Mesenchymal stem cell (in vitro differentiated cells and primary cell): ENCODE data around the gene EEF2K.

Experiments
- DNase-seq: peaks from one replicate; pipeline ENCODE4 v3.0.0-alpha.2; 2013
- H2AFZ ChIP-seq: one replicate; pipeline ENCODE4 v1.6.1; 2013; ENCODE audit warnings: low read depth, mild to moderate bottlenecking, control low read depth, inconsistent platforms, low read length, moderate library complexity
- H2AK5ac ChIP-seq: 2 replicates; pipeline ENCODE4 v1.6.1; 2013; ENCODE audit warnings: low read length, moderate library complexity, mild to moderate bottlenecking, inconsistent platforms; ENCODE audit not compliant: severe bottlenecking
- H2BK120ac ChIP-seq: one replicate; pipeline ENCODE4 v1.6.1; 2013; ENCODE audit warnings: low read depth, mild to moderate bottlenecking, inconsistent platforms, low read length, moderate library complexity
- H2BK12ac ChIP-seq, 2 experiments: one replicate each; pipeline ENCODE4 v1.6.1; 2013; ENCODE audit warnings: inconsistent platforms in 2 of 2, low read length in 2 of 2, mild to moderate bottlenecking in 2 of 2, moderate library complexity in 2 of 2, control low read depth in 1 of 2
- H2BK15ac ChIP-seq: one replicate; pipeline ENCODE4 v1.6.1; 2013; ENCODE audit warnings: mild to moderate bottlenecking, low read depth, inconsistent platforms; ENCODE audit not compliant: poor library complexity, severe bottlenecking
- H2BK5ac ChIP-seq: 2 replicates; pipeline ENCODE4 v1.6.1; 2013; ENCODE audit warnings: low read depth, mild to moderate bottlenecking, low read length, control low read depth, inconsistent platforms; ENCODE audit not compliant: poor library complexity, severe bottlenecking
- H3K14ac ChIP-seq, 2 experiments: one replicate each; pipeline ENCODE4 v1.6.1; 2013; ENCODE audit warnings: inconsistent platforms in 2 of 2, low read length in 2 of 2, control low read depth in 1 of 2, mild to moderate bottlenecking in 1 of 2, moderate library complexity in 1 of 2
- H3K18ac ChIP-seq, 2 experiments: one replicate each; pipeline ENCODE4 v1.6.1; 2013; ENCODE audit warnings: inconsistent platforms in 2 of 2, low read length in 2 of 2, control low read depth in 1 of 2, low read depth in 1 of 2, mild to moderate bottlenecking in 1 of 2
- H3K23ac ChIP-seq, 2 experiments: one replicate each; pipeline ENCODE4 v1.6.1; 2013; ENCODE audit warnings: inconsistent platforms in 2 of 2, low read length in 2 of 2, mild to moderate bottlenecking in 2 of 2, moderate library complexity in 2 of 2, control low read depth in 1 of 2
- H3K27ac ChIP-seq: 2 replicates; pipeline ENCODE4 v1.5.1; 2013; ENCODE audit warnings: mild to moderate bottlenecking, moderate library complexity, low read length, control low read depth, inconsistent platforms; ENCODE audit not compliant: poor library complexity, severe bottlenecking
- H3K27me3 ChIP-seq, 2 experiments: 2 replicates each; pipeline versions ENCODE4 v1.6.1 to v1.7.0; 2013; ENCODE audit warnings: low read length in 2 of 2, mild to moderate bottlenecking in 2 of 2, moderate library complexity in 2 of 2, control low read depth in 1 of 2, inconsistent platforms in 1 of 2; ENCODE audit not compliant: control insufficient read depth in 1 of 2, insufficient read depth in 1 of 2
- H3K36me3 ChIP-seq, 2 experiments: 2 replicates each; pipeline versions ENCODE4 v1.6.1 to v1.7.0; 2013; ENCODE audit warnings: low read length in 2 of 2, control low read depth in 1 of 2, inconsistent platforms in 1 of 2, low read depth in 1 of 2, mild to moderate bottlenecking in 1 of 2; ENCODE audit not compliant: insufficient read depth in 2 of 2, control insufficient read depth in 1 of 2
- H3K4ac ChIP-seq, 2 experiments: one replicate each; pipeline ENCODE4 v1.6.1; 2013; ENCODE audit warnings: inconsistent platforms in 2 of 2, low read length in 2 of 2, mild to moderate bottlenecking in 2 of 2, moderate library complexity in 2 of 2, control low read depth in 1 of 2, low read depth in 1 of 2
- H3K4me1 ChIP-seq: 2 replicates; pipeline ENCODE4 v1.6.1; 2013; ENCODE audit warnings: low read depth, low read length, control low read depth; ENCODE audit not compliant: control insufficient read depth, insufficient read depth
- H3K4me2 ChIP-seq: 2 replicates; pipeline ENCODE4 v1.6.1; 2013; ENCODE audit warnings: low read length, mild to moderate bottlenecking, inconsistent platforms; ENCODE audit not compliant: poor library complexity, severe bottlenecking
- H3K4me3 ChIP-seq, 2 experiments: 2 replicates each; pipeline versions ENCODE4 v1.5.1 to v1.7.0; 2013; ENCODE audit warnings: low read length in 2 of 2, mild to moderate bottlenecking in 2 of 2, control low read depth in 1 of 2, low read depth in 1 of 2; ENCODE audit not compliant: insufficient read depth in 1 of 2
- H3K79me1 ChIP-seq: replicated peaks from 2 replicates; pipeline ENCODE4 v1.6.1; 2013; ENCODE audit warnings: mild to moderate bottlenecking, control low read depth, low read length, inconsistent platforms; ENCODE audit not compliant: poor library complexity, severe bottlenecking
- H3K9ac ChIP-seq: 2 replicates; pipeline ENCODE4 v1.7.0; 2013; ENCODE audit warnings: mild to moderate bottlenecking, low read length, moderate library complexity
- H3K9me3 ChIP-seq: 2 replicates; pipeline ENCODE4 v1.7.0; 2013; ENCODE audit warnings: mild to moderate bottlenecking, low read length; ENCODE audit not compliant: control insufficient read depth
- H4K8ac ChIP-seq: one replicate; pipeline ENCODE4 v1.6.1; 2013; ENCODE audit warnings: inconsistent platforms, mild to moderate bottlenecking, low read length, moderate library complexity
- H4K91ac ChIP-seq: one replicate; pipeline ENCODE4 v1.6.1; 2013; ENCODE audit warnings: mild to moderate bottlenecking, low read length, inconsistent platforms
- WGBS: methylation state at CpG from one replicate; pipeline ENCODE4 v1.1.7; 2013; ENCODE audit warnings: mixed read lengths; 5-methylcytosine and 5-hydroxymethylcytosine counted together

EEF2K gene

GRCh38 chr16:22304411-22304810 is 98.3 kb downstream of the EEF2K start:
- 100% methylated on average over 4 of the region's 4 CpGs for WGBS
- H3K9me3 ChIP-seq, result no peaks in the 10 kb centered on the region

GRCh38 chr16:22306788-22307187 is 100.7 kb downstream of the EEF2K start:
- Histone ChIP-seq H2BK5ac (no peak overlapping the region), H3K79me1 (peaks cover 59% of the 10 kb centered on the region), H3K4me1 (peaks cover 2% of the 10 kb centered on the region), H2AFZ (no peak overlapping the region), H3K36me3 (peaks cover 77 to 84% of the 10 kb centered on the region in 2 experiments), H3K4me3 (no peak overlapping the region), H2BK120ac (no peak overlapping the region), H4K91ac (peak overlapping the region; percentile 74), H2BK12ac (no peak overlapping the region), H2AK5ac (no peak overlapping the region), H3K23ac (no peak overlapping the region), H3K27ac (no peak overlapping the region), H3K9ac (no peak overlapping the region), H3K18ac (no peak overlapping the region), H3K14ac (no peak overlapping the region), H3K9me3 (no peaks in the 10 kb centered on the region), H3K4ac (no peak overlapping the region), H3K4me2 (no peak overlapping the region), H3K27me3 (no peaks in the 10 kb centered on the region), H2BK15ac (no peak overlapping the region), H4K8ac (no peak overlapping the region)
- no peak for DNase-seq
- 93% methylated on average over 9 of the region's 9 CpGs for WGBS

More at GRCh38 chr16:22304411-22304810, 98.3 kb downstream of the EEF2K start:
- Histone ChIP-seq H2AFZ (no peak overlapping the region), H3K27me3 (no peaks in the 10 kb centered on the region), H3K79me1 (peaks cover 64% of the 10 kb centered on the region), H3K4me3 (no peak overlapping the region), H3K9ac (no peak overlapping the region), H2BK15ac (no peak overlapping the region), H2BK12ac (no peak overlapping the region), H2AK5ac (no peak overlapping the region), H4K8ac (no peak overlapping the region), H3K4ac (no peak overlapping the region), H3K4me2 (no peak overlapping the region), H2BK120ac (no peak overlapping the region), H3K36me3 (peaks cover 66 to 68% of the 10 kb centered on the region in 2 experiments), H3K23ac (no peak overlapping the region), H3K14ac (no peak overlapping the region), H3K18ac (no peak overlapping the region), H3K4me1 (peaks cover 3% of the 10 kb centered on the region), H2BK5ac (no peak overlapping the region), H3K27ac (no peak overlapping the region), H4K91ac (no peak overlapping the region)
- no peak for DNase-seq

GRCh38 chr16:22307838-22308237 is 101.8 kb downstream of the EEF2K start:
- no peak overlapping the region for H2BK5ac ChIP-seq
- WGBS, result 99% methylated on average over 10 of the region's 10 CpGs
- H2BK120ac ChIP-seq, result no peak overlapping the region
- H3K4ac ChIP-seq, result no peak overlapping the region
- H3K9me3 ChIP-seq, result no peaks in the 10 kb centered on the region
- H3K4me1 ChIP-seq, result peaks cover 2% of the 10 kb centered on the region
- no peaks in the 10 kb centered on the region for H3K27me3 ChIP-seq
- H3K14ac ChIP-seq, result no peak overlapping the region
- peaks cover 75 to 83% of the 10 kb centered on the region in 2 experiments for H3K36me3 ChIP-seq
- no peak overlapping the region for H3K4me2 ChIP-seq
- no peak overlapping the region for H3K23ac ChIP-seq
- peaks cover 51% of the 10 kb centered on the region for H3K79me1 ChIP-seq
- no peak overlapping the region for H3K18ac ChIP-seq
- H4K91ac ChIP-seq, result no peak overlapping the region
- no peak overlapping the region for H2BK15ac ChIP-seq
- no peak overlapping the region for H3K4me3 ChIP-seq
- H2AFZ ChIP-seq, result no peak overlapping the region
- no peak overlapping the region for H2AK5ac ChIP-seq
- no peak for DNase-seq
- H3K9ac ChIP-seq, result no peak overlapping the region
- no peak overlapping the region for H3K27ac ChIP-seq
- no peak overlapping the region for H4K8ac ChIP-seq
- no peak overlapping the region for H2BK12ac ChIP-seq

- Histone ChIP-seq H3K9me3 (no peaks in the 10 kb centered on the region), H2AFZ (no peak overlapping the region), H2AK5ac (no peak overlapping the region), H3K9ac (no peak overlapping the region), H2BK120ac (no peak overlapping the region), H3K4me3 (no peak overlapping the region), H2BK12ac (no peak overlapping the region), H2BK15ac (no peak overlapping the region), H3K18ac (no peak overlapping the region), H3K4me2 (no peak overlapping the region), H4K8ac (no peak overlapping the region), H3K23ac (no peak overlapping the region), H3K14ac (no peak overlapping the region), H4K91ac (no peak overlapping the region), H3K27me3 (no peaks in the 10 kb centered on the region), H3K4ac (no peak overlapping the region), H3K27ac (no peak overlapping the region), H3K4me1 (peaks cover 2% of the 10 kb centered on the region), H3K79me1 (peaks cover 50% of the 10 kb centered on the region), H2BK5ac (no peak overlapping the region), H3K36me3 (peaks cover 78 to 89% of the 10 kb centered on the region in 2 experiments)
- 98% methylated on average over 24 of the region's 24 CpGs for WGBS
- DNase-seq, result no peak
Observed at GRCh38 chr16:22308824-22309520, 102.9 kb downstream of the EEF2K start.
